GM18508 (cell line): ENCODE results near the gene ODF2.

Source experiments
- ATAC-seq: cut with Tn5 transposase; IDR thresholded peaks from one replicate; pipeline ENCODE4 v1.9.1; 2021; ENCODE audit warnings: moderate number of reproducible peaks; ENCODE audit not compliant: insufficient read depth, unreplicated experiment

Gene ODF2

GRCh38 chr9:128521956-128522355, 66.2 kb downstream of the ODF2 start:
- no peak for ATAC-seq

GRCh38 chr9:128523199-128523925, 67.6 kb downstream of the ODF2 start:
- ATAC-seq = no peak

- no peak for ATAC-seq
Measured at GRCh38 chr9:128526720-128527119, 70.9 kb downstream of the ODF2 start.

GRCh38 chr9:128528445-128529160, 72.8 kb downstream of the ODF2 start:
- no peak for ATAC-seq

GRCh38 chr9:128529191-128529590, 73.4 kb downstream of the ODF2 start:
- no peak for ATAC-seq

GRCh38 chr9:128532581-128532980, 76.8 kb downstream of the ODF2 start:
- no peak for ATAC-seq

GRCh38 chr9:128540634-128541360, 85.0 kb downstream of the ODF2 start:
- ATAC-seq = no peak

GRCh38 chr9:128546504-128546903, 90.7 kb downstream of the ODF2 start:
- ATAC-seq = no peak

- ATAC-seq = no peak
Measured at GRCh38 chr9:128548876-128549275, 93.1 kb downstream of the ODF2 start.

- no peak for ATAC-seq
Measured at GRCh38 chr9:128550226-128550625, 94.4 kb downstream of the ODF2 start.
